HG03378 (cell line): ENCODE data around the gene CALCOCO1.

Source experiments
- ATAC-seq: cut with Tn5 transposase; IDR thresholded peaks from one replicate; pipeline ENCODE4 v1.9.1; 2021; ENCODE audit warnings: mild to moderate bottlenecking, moderate library complexity; ENCODE audit not compliant: unreplicated experiment

Gene CALCOCO1

DNA sequence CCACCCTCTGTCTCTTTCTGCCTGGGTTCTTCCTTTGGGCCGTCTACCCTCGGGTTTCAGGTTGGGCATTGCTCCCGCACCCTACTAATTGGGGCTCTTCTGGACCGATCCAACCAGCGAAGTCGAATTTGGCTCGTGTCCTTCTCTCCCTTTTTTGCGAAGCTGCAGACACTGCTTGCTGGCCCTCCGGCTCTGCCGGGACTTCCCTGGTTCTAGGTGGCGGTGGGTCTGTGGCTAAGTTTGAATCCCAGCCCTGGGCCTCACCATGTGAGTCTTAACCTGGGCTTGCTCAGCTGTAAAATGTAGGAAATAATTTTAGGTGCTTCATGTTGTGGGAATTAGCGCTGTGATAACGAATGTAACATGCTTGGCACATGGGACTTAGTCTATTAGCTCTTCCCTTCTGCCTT, 24.9 kb upstream of the CALCOCO1 start:
- no peak for ATAC-seq

DNA sequence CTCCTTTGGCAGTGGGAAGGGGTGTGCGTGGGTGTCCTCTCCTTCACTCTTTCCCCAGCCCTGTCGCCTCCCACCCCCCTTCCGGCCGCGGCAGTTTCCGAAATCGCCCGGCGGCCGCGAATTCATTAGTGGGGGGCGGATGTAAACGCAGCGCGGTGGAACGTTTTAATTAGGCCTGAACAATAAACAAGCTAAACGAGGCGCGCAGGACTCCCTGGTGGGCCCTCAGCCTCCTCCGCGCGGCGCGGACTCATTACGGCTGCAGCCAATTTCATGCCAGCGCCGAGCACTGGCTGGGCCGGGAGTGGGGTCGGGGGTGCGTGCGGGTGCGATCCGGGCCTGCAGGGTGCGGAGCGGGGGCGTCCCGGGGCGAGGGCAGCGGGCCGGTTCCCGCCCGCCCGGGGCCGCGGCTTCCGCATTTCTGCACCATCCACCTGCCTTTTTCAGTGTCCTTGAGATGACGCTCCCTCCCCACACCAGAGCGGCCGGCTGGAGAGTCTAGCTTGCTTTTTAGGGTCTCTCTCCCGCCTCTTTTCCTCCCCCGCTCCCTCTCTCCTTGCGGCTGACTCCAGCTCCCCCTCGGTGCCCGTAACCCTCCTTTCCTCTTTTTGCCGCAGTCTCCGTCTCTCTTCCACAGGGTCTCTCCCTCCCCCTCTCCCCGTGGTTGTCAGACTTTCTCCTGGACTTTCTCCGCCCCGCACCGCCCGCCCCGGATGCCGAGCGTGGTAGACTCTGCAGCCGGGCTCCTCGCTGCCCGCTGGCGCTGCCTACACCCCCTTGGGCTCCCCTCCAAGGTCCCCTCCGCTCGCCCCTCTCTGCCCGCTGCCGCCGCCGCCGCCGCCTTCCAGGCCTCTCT, 24.3 kb upstream of the CALCOCO1 start, which contains the start of gene CISTR:
CISTR (minus strand) TSS at position 644 of the 856 bp plus-strand sequence.
- no peak for ATAC-seq

DNA sequence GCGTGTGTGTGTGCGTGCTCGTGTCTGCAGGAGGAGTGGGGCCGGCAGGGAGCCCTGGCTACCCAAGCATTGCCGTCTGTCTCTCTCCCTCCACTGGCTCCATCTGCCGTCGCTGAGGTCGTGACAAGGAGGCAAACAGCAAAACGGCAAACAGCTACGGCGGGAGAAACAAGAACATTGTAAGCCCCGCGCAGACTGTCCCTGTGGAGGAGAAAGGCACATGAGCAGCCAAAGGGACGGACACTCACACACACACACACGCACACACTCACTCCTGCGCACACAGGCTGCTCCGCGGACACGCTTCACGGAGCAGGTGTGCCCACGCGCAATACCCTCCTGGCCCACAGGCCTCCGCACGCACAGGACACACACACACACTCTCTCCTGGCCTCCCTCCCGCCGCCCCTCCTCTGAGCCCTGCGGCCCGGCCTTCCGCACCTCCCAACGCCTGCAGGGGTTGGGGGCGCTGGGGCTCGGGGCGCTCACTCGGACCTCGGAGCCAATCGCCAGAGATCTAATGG, 23.6 kb upstream of the CALCOCO1 start:
- no peak for ATAC-seq

DNA sequence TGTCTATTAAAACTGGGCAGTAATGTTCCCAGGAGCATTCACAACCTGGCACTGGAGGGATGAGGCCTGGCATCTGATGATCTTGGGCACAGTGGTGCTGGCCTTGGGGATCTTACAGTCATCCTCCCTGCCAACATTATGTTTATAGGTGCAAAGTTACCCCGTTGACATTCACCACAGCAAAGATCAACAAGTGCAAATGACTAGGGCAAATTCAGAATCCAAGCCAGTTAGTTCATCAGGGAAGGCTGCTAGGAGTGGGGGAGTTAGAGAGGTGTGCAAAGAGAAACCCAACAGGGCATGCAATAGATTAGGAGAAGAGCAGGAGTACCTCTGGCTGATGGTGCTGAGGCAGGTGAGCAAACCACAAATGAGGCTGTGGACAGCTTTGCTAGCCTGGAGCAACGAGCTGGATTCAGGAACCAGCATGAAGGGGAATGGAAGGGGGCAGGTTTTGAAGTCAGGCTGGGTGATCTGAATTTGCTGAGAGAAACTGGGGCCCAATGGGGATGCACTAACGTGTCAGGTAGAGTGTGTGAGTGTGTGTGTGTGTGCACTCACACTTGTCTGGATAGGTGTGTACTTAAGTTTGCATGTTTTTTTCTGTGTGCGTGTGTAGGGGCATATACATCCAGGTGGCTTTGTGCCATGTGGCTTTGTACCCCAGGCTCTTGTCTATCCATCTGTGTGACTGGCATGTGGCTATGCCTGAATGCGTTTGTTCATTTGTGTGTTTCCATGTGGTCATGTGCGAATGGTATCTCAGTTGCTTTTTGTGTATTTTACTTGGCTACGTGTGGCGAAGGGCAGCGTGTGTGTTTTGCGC, 22.9 kb upstream of the CALCOCO1 start:
- ATAC-seq = no peak

DNA sequence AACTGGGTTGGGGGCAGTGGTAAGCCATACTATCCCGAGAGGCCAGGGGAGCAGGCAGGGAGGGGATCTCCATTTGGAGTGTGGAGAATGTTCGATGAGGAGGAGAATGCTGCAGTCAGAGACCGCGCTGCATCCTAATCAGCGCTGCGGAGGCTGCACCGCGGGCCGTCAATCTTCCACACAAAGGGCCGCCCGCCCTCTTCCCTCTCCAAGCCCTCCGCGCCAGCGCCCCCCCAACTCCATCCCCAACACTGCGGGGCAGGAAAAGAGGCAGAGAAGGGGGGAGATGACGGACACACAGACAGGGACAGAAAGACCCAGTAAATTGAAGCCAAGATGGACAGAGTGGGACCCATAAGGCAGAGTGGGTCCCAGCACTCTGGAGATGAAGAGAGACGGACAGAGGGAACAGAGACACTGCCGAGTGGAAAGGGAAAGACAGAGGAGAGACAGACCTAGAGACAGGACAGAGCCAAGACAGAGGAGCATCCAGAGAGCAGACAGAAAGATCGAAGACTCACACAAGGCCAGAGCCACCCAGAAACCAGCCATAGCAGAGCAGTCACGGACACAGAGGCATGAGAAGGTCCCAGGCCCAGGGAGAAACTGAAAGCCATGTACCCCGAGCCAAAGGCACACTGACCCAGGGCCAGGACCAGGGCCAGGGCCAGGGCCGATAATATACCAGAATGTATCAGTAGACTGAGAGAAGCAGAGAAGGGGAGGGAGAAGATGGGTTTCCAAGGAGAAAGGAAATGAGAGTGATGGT, 21.0 kb upstream of the CALCOCO1 start:
- no peak for ATAC-seq

DNA sequence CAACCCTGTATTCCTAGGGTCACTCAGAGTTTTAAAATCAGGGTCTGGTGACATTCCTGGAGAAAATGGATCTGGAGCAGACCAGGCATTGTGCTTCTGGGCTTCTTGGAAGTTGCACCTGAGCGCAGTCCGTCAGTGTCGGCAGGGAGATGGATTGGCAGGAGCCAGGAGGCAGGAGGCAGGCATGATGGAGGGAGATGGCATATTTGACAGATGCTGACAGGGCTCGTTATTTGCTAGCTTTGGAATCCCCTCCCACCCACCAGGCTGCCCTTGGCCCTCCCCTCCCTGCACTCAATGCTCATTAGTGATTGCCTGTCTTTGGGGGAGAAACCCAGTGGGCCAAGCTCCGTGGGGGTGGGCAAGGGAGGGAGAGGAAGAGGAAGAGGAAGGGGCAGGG, 19.8 kb upstream of the CALCOCO1 start:
- ATAC-seq = no peak

DNA sequence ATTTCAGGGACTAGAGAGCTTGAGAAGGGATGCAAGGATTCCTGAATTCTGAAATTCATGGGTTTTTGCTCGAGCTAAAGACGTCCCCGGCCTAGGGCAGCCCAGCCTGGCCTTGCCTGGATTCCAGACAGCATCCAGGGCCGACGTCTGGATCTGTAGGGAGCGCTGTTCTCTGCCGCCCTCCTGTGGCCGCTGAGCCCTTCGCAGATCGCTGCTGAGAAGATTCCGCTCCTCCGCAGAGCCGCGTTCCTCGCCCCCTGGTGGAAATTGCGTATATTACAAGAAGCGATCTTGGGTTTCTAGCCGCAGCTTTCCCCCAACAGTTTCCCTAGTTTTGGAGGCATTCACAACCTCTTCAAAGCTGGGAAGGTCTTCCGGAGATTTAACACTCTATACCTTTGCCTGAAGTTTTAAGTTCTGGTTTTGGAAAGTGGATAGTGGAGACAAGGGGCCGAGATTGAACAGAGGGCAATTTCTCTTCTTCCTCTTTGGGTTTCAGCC, 19.4 kb upstream of the CALCOCO1 start:
- no peak for ATAC-seq

DNA sequence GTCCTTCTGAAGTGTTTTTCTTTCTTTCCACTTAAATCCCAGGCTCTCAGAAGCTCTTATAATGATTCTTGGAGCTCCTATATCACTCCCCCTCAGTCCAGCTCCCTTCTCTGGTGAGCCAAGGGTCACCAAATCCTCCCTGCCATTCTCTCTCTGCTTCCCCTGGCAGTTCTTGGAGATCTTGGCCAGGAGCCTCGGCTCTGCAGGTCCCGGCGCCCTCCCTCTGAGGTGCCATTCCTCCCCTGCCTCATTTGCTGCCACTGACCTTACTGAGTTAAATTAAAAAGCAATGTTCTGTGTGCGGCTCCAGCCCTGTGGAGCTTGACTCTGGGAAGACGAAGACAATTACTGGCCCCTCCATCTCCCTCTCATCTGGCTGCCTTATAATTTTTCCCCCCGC, 17.5 kb upstream of the CALCOCO1 start:
- ATAC-seq = no peak

DNA sequence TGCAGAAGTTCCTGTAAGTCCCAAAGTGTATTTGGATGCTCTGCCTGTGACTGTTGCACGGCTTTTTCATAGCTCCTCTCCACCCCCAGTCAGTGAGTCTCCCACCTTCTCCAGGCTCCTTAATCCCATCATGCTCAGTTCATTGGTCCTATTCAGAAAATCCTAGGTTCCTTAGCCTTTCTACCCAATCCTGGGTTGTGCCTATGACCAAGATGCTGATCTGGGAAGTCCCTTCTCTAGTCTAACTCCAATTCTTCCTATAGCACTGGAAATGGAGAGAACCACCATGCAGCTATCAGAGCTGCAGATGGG, 16.8 kb upstream of the CALCOCO1 start:
- ATAC-seq = no peak

DNA sequence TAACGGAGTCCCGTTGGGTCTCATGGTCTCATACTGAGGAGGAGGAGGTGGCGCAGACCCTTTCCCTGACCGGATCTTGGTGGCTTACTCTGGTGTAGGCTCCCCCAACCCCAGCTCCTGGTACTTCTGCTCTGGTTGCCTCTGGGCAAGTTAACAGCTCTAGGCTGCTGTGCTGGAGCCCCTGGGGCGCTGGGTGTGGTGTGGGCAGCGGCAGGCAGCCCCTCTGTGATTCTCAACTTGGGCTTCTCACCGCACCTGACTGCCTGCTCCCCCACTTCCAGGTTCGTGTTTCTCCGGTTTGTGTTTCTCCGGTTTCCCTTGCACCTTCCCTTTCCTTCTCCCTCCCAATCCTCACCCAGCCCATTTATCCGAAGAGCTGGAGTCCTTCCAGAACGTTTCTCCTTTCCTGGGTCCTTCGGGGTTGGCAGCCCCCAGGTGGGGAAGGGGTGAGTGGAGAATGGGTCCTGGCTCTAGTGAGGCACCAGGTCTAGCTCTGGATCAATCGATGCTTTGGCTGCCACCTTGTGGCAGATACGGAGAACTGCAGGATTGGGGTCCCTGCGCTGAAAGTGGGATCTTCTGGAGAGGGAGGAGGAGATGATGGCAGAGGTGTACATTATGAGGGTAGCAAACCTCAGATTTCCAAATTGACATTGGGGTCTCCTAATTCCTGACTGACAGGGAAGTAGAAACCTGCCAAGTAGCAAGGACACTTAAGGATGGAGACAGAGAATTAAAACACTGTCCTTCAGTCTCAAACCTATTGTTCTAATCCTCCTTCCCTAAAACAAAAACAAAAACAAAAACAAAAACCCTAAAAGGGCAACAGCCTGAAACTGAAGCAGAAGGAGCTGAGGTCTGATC, 16.2 kb upstream of the CALCOCO1 start:
- no peak for ATAC-seq

DNA sequence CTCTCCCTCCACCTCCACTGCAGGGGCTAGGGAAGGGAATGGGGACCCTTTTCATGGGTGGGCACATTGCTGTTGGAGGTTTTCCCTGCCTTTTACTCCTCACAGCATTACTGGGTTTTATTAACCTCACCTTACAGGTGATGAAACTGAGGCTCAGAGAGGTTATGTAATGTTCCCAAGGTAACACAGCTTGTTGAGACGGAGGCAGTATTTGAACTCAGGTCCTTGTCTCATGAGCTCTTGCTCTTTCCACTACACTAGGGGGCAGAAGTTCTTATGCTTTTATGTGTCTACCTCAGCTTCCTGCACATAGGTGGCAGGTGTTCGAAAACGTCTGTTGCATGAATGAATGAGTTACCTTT, 12.9 kb upstream of the CALCOCO1 start:
- ATAC-seq = no peak

DNA sequence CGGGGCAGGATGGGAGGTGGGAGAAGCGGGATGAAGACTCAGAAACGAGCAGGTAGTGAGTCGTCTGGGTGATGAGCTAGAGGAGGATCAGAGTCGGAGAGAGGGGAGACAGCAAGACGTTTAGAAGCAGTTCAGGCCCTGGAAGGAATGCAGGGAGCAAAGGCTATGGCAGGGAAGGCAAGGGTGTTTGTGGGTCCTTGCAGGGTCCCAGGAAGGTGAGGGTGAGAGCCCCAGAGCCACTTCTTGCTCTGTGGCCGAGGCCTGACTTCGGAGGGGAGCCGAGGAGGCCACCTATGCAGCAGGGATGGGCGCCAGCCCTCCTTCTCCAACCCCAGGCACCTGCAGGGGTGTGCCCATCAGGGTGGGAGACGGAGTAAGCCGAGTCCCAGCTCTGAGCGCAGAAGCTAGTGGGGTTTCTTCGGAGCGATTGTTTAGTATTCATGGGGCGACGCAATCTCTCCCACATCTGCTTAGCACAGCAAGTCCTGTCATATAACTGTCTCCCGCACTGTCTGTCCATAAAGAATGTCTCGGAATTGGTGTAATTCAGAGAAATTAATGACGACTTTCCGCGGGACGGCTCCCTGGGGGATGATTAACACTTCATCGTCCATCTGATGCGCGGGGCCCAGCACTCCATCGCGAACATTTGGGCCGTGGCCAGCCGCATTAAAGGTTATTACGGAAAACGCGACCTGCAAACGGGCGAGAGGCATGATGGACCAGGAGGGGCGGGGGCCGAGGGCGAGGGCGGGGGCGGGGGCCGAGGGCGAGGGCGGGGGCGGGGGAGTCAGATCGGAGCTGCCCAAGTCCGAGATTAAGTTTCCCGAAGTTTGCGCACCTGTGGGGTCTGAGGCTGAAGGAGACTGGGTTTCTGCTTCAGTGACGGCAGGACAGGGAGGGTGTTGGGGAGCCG, 12.2 kb upstream of the CALCOCO1 start:
- ATAC-seq = no peak

DNA sequence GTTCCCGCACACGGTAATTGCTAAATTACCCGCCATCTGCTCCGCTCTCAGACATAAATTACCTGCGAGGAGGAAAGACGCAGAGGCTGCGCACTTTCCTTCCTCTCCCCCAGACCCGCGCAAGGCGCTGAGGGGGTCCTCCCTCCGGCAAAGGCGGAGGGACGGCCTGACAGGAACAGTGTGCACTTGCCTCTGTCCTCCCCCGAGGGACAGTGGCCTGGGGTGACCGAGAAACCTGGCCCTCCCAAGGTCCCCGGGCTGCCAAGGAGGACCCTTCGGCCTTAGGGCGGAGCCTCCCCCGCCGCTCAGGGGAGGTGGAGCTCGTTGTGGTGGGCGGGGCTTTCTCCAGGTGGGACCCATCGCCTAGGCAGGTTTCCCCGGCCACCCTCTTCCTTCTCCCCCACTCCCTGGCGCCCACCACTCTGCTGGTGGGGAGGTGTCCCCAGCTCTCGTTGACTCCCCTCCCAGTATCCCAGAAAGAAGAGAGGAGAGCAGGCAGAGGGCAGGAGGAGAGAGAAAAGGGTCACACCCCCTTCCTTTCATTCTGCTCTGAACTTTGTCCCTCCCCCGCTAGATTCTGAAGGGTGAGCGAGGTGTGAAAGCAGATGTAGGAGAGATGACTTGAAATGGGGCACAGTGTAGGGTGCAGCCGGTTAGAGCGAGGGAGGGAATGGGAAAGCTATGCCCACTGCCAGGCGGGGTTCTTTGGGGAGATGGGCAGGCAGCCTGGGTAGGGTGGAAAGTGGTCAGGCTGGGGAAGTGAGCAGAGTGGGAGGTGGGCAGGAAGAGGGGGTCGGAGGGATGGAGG, 11.4 kb upstream of the CALCOCO1 start:
- ATAC-seq = no peak

DNA sequence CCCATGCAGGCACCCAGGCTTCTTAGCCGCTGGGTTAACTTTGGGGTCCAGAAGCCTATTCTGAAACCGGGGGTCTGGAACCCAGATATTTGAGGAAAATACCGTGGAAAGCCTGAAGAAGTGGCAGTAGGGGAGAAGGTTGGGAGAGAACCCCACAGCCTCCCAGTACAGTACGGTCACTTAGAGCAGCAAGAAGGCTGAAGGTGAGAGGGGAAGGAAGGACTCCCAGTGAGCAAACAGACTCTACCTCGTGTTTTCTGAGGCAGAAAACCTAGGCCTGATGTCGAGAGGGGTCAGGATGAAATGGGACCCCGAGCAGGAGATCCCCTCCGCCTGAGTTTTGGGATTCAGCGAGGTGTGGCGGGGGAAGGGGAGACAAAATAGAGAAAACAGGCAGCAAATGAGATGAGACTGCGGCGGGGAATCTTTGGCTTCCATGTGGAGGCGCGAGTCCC, 10.7 kb upstream of the CALCOCO1 start:
- ATAC-seq = no peak

DNA sequence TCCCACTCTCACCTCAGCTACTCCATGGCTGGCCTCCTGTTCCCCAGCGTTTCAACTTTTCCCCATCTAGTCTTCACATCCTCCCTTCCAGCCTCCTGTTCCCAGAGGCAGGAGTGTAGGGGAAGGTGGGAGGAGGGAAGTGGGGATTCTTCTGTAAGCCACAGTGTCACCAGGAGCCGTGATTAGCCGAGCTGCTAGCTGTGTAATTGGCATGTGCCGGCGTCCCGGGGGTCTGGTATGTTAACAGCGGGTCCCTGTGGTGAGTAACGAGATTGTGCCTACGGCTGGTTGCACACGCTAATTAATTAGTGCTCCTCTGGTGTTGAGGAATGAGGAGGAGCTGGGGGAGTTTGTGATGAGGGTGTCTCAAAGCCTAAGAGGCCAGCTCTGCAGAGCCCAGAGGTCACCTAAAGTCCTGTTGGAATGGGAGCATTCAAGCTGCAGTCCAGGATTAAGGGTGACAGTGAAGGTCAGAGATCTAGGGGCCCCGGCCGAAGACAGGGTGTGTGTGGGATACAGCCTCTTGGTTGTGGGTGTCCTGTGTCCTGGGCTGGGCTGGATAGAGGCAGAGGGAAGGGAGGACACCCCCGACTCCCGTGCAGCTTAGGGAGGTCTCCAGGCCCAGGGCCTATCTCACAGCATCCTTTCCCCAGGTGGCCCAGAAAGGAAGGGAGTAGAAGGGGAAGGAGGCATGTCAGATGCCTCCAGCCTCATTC, 10.0 kb upstream of the CALCOCO1 start:
- ATAC-seq = no peak

DNA sequence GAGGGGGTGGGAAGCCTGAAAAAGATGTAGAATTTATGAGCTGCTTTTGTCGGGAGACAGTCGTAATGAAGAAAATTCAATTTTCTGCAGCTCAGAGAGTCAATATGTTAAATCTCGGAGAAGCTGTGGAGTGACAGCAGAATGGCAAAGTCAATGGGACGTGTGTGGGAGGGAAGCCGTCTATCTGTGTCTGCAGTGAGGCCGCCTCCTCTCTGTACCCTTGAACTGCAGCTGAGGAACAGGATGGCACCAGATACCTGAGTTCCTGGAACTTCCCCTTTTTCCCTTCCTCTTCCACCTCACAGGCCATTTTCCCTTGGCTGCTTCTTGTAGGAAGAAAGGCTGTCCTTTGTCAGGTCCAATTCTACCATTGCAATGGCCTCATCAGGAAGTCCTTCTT, 9.3 kb upstream of the CALCOCO1 start:
- no peak for ATAC-seq

DNA sequence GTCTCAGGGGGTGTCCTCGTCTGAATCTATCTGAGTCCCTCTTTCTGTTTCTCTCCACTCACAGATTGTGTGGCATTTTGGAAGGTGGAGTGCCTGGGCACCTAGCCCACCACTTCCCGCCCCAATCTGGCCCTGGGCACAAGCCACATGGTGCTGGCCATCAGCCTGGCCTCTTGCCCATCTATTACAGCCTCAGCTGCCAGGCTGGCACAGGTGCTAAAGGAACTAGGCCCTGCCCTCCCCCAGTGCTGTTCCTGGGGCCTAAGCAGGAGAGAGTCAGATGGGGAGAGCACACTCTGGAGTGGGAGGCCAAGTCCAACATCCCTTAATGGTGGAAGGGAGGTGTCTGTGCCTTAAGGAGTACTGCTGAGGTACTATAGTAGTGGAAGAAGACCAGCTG, 8.3 kb upstream of the CALCOCO1 start:
- ATAC-seq = no peak

DNA sequence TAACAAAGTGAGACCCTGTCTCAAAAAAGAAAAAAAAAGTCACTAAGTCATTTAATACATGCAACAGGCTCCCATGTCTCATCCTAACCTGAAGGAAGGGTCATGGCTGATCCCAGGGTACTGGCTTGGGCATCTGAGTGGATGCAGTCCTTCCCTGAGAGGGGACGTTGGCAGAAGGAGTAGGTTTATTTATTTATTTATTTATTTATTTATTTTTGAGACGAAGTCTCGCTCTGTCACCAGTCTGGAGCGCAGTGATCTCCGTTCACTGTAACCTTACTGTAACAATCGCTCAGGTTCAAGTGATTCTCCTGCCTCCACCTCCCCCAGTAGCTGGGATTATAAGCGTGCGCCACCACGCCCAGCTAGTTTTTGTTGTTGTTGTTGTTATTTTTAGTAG, 7.2 kb upstream of the CALCOCO1 start:
- ATAC-seq = no peak
